Peyer's patch (tissue), 4 donors: ENCODE data around the gene PIP5K1B.

Experiments
- POLR2A ChIP-seq, 2 donors: fragments of 450-650 bp; IDR thresholded peaks; one replicate each; pipeline ENCODE4 v1.5.1; 2017; ENCODE audit warnings: antibody characterized with exemption in 2 of 2, mild to moderate bottlenecking in 2 of 2, moderate library complexity in 2 of 2
- TF ChIP-seq, protein P1 (sequence below), 6 experiments: fragments of 450-650 bp in 4 of 6; fragments of 200-600 bp in 2 of 6; sonication (generic) in 1 of 6; IDR thresholded peaks; one replicate each; pipeline ENCODE4 v1.5.1; 2017 to 2019; ENCODE audit warnings: antibody characterized with exemption in 6 of 6, mild to moderate bottlenecking in 3 of 6, moderate library complexity in 1 of 6

DNA sequence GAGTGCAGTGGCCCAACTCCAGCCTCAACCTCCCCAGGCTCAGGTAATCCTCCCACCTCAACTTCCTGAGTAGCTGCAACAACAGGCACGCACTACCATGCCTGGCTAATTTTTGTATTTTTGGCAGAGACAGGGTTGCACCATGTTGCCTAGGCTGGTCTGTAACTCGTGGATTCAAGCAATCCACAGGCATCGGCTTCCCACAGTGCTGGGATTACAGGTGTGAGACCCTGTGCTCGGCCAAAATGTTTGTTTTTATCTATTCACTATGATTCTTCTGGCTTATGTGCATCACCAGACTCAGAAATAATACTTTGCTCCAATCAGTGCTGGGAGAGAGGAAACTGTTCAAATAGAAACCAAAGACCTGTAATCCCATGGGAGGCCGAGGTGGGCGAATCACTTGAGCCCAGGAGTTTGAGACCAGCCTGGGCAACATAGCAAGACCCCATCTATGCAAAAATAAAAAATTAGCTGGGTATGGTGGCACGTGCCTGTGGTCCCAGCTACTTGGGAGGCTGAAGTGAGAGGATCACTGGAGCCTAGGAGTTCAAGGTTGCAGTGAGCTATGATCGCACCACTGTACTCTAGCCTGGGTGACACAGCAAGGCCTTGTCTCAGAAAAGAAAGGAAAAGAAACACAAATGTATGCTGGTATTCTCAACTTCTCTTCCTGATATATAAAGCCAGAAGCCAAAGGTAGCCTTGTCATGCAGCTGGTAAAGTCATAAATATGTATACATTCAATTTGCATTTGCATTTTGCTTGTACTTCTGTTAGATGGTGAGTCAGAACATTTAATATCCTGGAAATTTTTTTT, 4.5 kb downstream of the PIP5K1B start:
- TF ChIP-seq, protein P1, sequence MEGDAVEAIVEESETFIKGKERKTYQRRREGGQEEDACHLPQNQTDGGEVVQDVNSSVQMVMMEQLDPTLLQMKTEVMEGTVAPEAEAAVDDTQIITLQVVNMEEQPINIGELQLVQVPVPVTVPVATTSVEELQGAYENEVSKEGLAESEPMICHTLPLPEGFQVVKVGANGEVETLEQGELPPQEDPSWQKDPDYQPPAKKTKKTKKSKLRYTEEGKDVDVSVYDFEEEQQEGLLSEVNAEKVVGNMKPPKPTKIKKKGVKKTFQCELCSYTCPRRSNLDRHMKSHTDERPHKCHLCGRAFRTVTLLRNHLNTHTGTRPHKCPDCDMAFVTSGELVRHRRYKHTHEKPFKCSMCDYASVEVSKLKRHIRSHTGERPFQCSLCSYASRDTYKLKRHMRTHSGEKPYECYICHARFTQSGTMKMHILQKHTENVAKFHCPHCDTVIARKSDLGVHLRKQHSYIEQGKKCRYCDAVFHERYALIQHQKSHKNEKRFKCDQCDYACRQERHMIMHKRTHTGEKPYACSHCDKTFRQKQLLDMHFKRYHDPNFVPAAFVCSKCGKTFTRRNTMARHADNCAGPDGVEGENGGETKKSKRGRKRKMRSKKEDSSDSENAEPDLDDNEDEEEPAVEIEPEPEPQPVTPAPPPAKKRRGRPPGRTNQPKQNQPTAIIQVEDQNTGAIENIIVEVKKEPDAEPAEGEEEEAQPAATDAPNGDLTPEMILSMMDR (IDR thresholded peaks at IDR 0.05): no peak
- TF ChIP-seq POLR2A (IDR thresholded peaks at IDR 0.05): no peak
